Stimulated activated naive CD8-positive, alpha-beta T cell treated with anti-CD3 and anti-CD28 coated beads, Interleukin-15, Interleukin-2, amounts not matched to agents 100 ng/mL and 50 ng/mL, for 24 hours (primary cell): Measurements from ENCODE around the gene ADCY1.

Source experiments
- H3K27ac Mint-ChIP-seq: one replicate; pipeline ENCODE4 v1.8.0; 2021; ENCODE audit warnings: mild to moderate bottlenecking, mixed read lengths
- H3K27me3 Mint-ChIP-seq: one replicate; pipeline ENCODE4 v1.8.0; 2021; ENCODE audit warnings: mixed read lengths
- H3K36me3 Mint-ChIP-seq: one replicate; pipeline ENCODE4 v1.8.0; 2021; ENCODE audit warnings: low read depth, mixed read lengths
- H3K4me1 Mint-ChIP-seq: one replicate; pipeline ENCODE4 v1.8.0; 2021; ENCODE audit warnings: low read depth, mixed read lengths
- H3K4me3 Mint-ChIP-seq: one replicate; pipeline ENCODE4 v1.8.0; 2021; ENCODE audit warnings: mild to moderate bottlenecking, mixed read lengths
- H3K9me3 Mint-ChIP-seq: one replicate; pipeline ENCODE4 v1.8.0; 2021; ENCODE audit warnings: mixed read lengths

The ADCY1 gene

GRCh38 chr7:45584261-45585210 is 10.4 kb downstream of the ADCY1 start:
- Mint-ChIP-seq H3K27me3 (no peaks in the 10 kb centered on the region), H3K27ac (no peak overlapping the region), H3K36me3 (no peaks in the 10 kb centered on the region), H3K4me1 (no peaks in the 10 kb centered on the region), H3K4me3 (no peak overlapping the region), H3K9me3 (no peaks in the 10 kb centered on the region)

GRCh38 chr7:45585628-45586027 is 11.5 kb downstream of the ADCY1 start:
- H3K4me3 Mint-ChIP-seq = no peak overlapping the region
- no peak overlapping the region for H3K27ac Mint-ChIP-seq
- no peaks in the 10 kb centered on the region for H3K36me3 Mint-ChIP-seq
- H3K9me3 Mint-ChIP-seq = no peaks in the 10 kb centered on the region
- no peaks in the 10 kb centered on the region for H3K27me3 Mint-ChIP-seq
- H3K4me1 Mint-ChIP-seq = no peaks in the 10 kb centered on the region

GRCh38 chr7:45586542-45587520 is 12.7 kb downstream of the ADCY1 start:
- no peak overlapping the region for H3K4me3 Mint-ChIP-seq
- no peaks in the 10 kb centered on the region for H3K9me3 Mint-ChIP-seq
- H3K4me1 Mint-ChIP-seq = no peaks in the 10 kb centered on the region
- no peak overlapping the region for H3K27ac Mint-ChIP-seq
- H3K27me3 Mint-ChIP-seq = no peaks in the 10 kb centered on the region
- no peaks in the 10 kb centered on the region for H3K36me3 Mint-ChIP-seq

GRCh38 chr7:45588466-45588865 is 14.3 kb downstream of the ADCY1 start:
- Mint-ChIP-seq H3K27me3 (no peaks in the 10 kb centered on the region), H3K27ac (no peak overlapping the region), H3K4me1 (no peaks in the 10 kb centered on the region), H3K4me3 (no peak overlapping the region), H3K36me3 (no peaks in the 10 kb centered on the region), H3K9me3 (no peaks in the 10 kb centered on the region)

GRCh38 chr7:45589061-45589460 is 14.9 kb downstream of the ADCY1 start:
- H3K4me1 Mint-ChIP-seq = no peaks in the 10 kb centered on the region
- no peaks in the 10 kb centered on the region for H3K9me3 Mint-ChIP-seq
- no peaks in the 10 kb centered on the region for H3K36me3 Mint-ChIP-seq
- no peak overlapping the region for H3K4me3 Mint-ChIP-seq
- H3K27me3 Mint-ChIP-seq = no peaks in the 10 kb centered on the region
- H3K27ac Mint-ChIP-seq = no peak overlapping the region

GRCh38 chr7:45589915-45590678 is 15.9 kb downstream of the ADCY1 start:
- no peaks in the 10 kb centered on the region for H3K27me3 Mint-ChIP-seq
- no peaks in the 10 kb centered on the region for H3K4me1 Mint-ChIP-seq
- H3K27ac Mint-ChIP-seq = no peak overlapping the region
- no peaks in the 10 kb centered on the region for H3K9me3 Mint-ChIP-seq
- H3K4me3 Mint-ChIP-seq = no peak overlapping the region
- H3K36me3 Mint-ChIP-seq = no peaks in the 10 kb centered on the region

- Mint-ChIP-seq H3K9me3 (no peaks in the 10 kb centered on the region), H3K4me1 (no peaks in the 10 kb centered on the region), H3K4me3 (no peak overlapping the region), H3K27me3 (no peaks in the 10 kb centered on the region), H3K36me3 (no peaks in the 10 kb centered on the region), H3K27ac (no peak overlapping the region)
Observed at GRCh38 chr7:45590679-45591057, 16.5 kb downstream of the ADCY1 start.

- no peaks in the 10 kb centered on the region for H3K4me1 Mint-ChIP-seq
- H3K36me3 Mint-ChIP-seq = no peaks in the 10 kb centered on the region
- H3K27ac Mint-ChIP-seq = no peak overlapping the region
- H3K27me3 Mint-ChIP-seq = no peaks in the 10 kb centered on the region
- H3K9me3 Mint-ChIP-seq = no peaks in the 10 kb centered on the region
- H3K4me3 Mint-ChIP-seq = no peak overlapping the region
Observed at GRCh38 chr7:45591101-45591906, 17.1 kb downstream of the ADCY1 start.

GRCh38 chr7:45592230-45592991 is 18.2 kb downstream of the ADCY1 start:
- no peaks in the 10 kb centered on the region for H3K9me3 Mint-ChIP-seq
- H3K4me3 Mint-ChIP-seq = no peak overlapping the region
- no peak overlapping the region for H3K27ac Mint-ChIP-seq
- H3K4me1 Mint-ChIP-seq = no peaks in the 10 kb centered on the region
- no peaks in the 10 kb centered on the region for H3K36me3 Mint-ChIP-seq
- no peaks in the 10 kb centered on the region for H3K27me3 Mint-ChIP-seq

- H3K27ac Mint-ChIP-seq = no peak overlapping the region
Observed at GRCh38 chr7:45593121-45593541, 19.0 kb downstream of the ADCY1 start.

GRCh38 chr7:45593877-45594276 is 19.7 kb downstream of the ADCY1 start:
- Mint-ChIP-seq H3K4me3 (no peak overlapping the region), H3K27me3 (no peaks in the 10 kb centered on the region), H3K36me3 (no peaks in the 10 kb centered on the region), H3K27ac (no peak overlapping the region), H3K9me3 (no peaks in the 10 kb centered on the region), H3K4me1 (no peaks in the 10 kb centered on the region)

More at GRCh38 chr7:45593121-45593541, 19.0 kb downstream of the ADCY1 start:
- no peaks in the 10 kb centered on the region for H3K36me3 Mint-ChIP-seq
- no peaks in the 10 kb centered on the region for H3K9me3 Mint-ChIP-seq
- no peak overlapping the region for H3K4me3 Mint-ChIP-seq
- no peaks in the 10 kb centered on the region for H3K4me1 Mint-ChIP-seq
- H3K27me3 Mint-ChIP-seq = no peaks in the 10 kb centered on the region

- no peak overlapping the region for H3K27ac Mint-ChIP-seq
- H3K27me3 Mint-ChIP-seq = no peaks in the 10 kb centered on the region
- H3K36me3 Mint-ChIP-seq = no peaks in the 10 kb centered on the region
- H3K4me1 Mint-ChIP-seq = no peaks in the 10 kb centered on the region
- no peak overlapping the region for H3K4me3 Mint-ChIP-seq
- H3K9me3 Mint-ChIP-seq = no peaks in the 10 kb centered on the region
Observed at GRCh38 chr7:45594745-45595535, 20.8 kb downstream of the ADCY1 start.
